ENCODE data around the gene NAPG.

The NAPG gene

DNA sequence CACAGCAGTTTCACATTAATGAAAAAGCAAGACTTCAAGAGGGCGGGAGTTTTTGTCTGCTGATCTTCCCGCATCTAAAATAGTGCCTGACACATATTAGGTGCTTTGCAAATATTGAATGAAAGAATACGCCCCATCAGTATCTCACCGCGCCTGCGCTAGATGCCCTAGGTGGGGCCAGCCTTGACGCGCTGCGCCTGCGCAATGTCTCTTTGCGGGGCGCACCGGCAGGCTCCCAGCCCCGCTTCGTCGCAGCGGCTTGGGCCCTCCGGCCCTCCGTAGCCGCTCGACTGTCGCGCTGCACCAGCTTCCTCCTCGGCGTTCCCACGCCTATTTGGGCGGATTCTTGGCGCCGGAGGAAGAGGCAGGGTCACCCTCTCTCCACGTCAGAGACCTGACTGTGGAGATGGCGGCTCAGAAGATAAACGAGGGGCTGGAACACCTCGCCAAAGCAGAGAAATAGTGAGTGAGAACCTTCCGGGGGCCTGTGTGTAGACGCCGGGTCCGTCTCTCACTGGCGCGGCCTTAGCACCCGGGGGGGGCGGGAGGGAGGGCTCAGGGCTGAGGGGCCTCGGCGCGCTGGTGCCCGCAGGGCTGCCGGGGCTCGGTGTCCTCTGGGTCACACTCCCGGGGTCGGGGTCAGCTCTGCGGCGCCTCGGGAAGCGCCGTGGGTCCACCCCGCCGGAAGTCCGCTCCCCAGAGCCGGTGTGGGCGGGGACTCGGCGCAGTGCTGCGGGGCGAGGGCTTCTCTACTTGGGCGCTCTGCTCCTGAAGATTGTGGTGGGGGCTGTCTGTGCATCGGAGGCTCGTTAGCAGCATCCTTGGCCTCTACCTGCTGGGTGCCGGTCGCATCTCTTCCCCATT is at the start of gene NAPG:
Gene NAPG, plus strand, starts transcription at position 331 of the 864 bp plus-strand sequence. Its CDS starts 76 bp downstream, at position 407.
- H3K27ac ChIP-seq (ENCODE audit: low read depth, low read length): peak within 1 kb of the TSS; percentile 74
- peaks cover 14 to 17% of the 10 kb centered on the region in 2 donors for H3K4me1 ChIP-seq (ENCODE audit: control insufficient read depth in 1 of 2, insufficient read depth in 2 of 2, low read length in 2 of 2)
- H3K36me3 ChIP-seq (ENCODE audit: control insufficient read depth in 1 of 2, insufficient read depth in 2 of 2, low read length in 2 of 2): no peaks in the 10 kb centered on the region
- H3K4me3 ChIP-seq (ENCODE audit: low read depth in 1 of 2, low read length in 2 of 2): peak within 1 kb of the TSS; percentile 94 to 98
- H3K9ac ChIP-seq (ENCODE audit: low read depth in 1 of 2, low read length in 2 of 2): peak within 1 kb of the TSS; percentile 76 to 87
- H3K27me3 ChIP-seq (ENCODE audit: control insufficient read depth in 1 of 2, insufficient read depth in 2 of 2, low read length in 2 of 2): no peaks in the 10 kb centered on the region
- no peaks in the 10 kb centered on the region for H3K9me3 ChIP-seq (ENCODE audit: control insufficient read depth in 1 of 2, low read length in 2 of 2)

DNA sequence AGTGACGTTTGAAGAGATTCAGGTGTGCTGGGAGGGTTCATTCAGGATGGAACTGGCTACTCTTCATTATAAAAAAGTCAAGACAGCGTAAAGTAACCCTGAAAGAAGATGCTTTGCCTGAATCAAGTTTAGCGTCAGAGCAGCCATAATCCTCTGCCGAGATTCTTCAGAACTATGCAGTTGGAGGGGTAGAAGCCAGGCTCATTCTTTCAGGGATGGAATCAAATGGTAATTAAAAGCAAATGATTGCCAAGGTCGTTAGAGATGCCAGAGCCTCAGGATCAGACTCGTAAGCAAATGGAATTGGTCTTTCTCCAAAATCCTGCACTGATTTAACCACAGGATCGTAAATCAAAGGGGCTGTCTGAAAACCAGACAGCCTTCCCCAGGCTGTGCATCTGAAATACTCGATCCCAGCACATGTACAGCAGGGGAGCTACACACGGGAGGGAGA is 49.5 kb upstream of the NAPG start:
- Histone ChIP-seq H3K4me1 (ENCODE audit: control insufficient read depth in 1 of 2, insufficient read depth in 2 of 2, low read length in 2 of 2) (peaks cover 0 to 5% of the 10 kb centered on the region in 2 donors), H3K9ac (ENCODE audit: low read depth in 1 of 2, low read length in 2 of 2) (no peak overlapping the region), H3K4me3 (ENCODE audit: low read depth in 1 of 2, low read length in 2 of 2) (no peak overlapping the region), H3K36me3 (ENCODE audit: control insufficient read depth in 1 of 2, insufficient read depth in 2 of 2, low read length in 2 of 2) (no peaks in the 10 kb centered on the region), H3K27me3 (ENCODE audit: control insufficient read depth in 1 of 2, insufficient read depth in 2 of 2, low read length in 2 of 2) (no peaks in the 10 kb centered on the region), H3K9me3 (ENCODE audit: control insufficient read depth in 1 of 2, low read length in 2 of 2) (no peaks in the 10 kb centered on the region), H3K27ac (ENCODE audit: low read depth, low read length) (no peak overlapping the region)

- Histone ChIP-seq H3K4me1 (ENCODE audit: control insufficient read depth in 1 of 2, insufficient read depth in 2 of 2, low read length in 2 of 2) (peaks cover 0 to 5% of the 10 kb centered on the region in 2 donors), H3K27me3 (ENCODE audit: control insufficient read depth in 1 of 2, insufficient read depth in 2 of 2, low read length in 2 of 2) (no peaks in the 10 kb centered on the region), H3K9ac (ENCODE audit: low read depth in 1 of 2, low read length in 2 of 2) (no peak overlapping the region), H3K4me3 (ENCODE audit: low read depth in 1 of 2, low read length in 2 of 2) (no peak overlapping the region), H3K36me3 (ENCODE audit: control insufficient read depth in 1 of 2, insufficient read depth in 2 of 2, low read length in 2 of 2) (no peaks in the 10 kb centered on the region), H3K27ac (ENCODE audit: low read depth, low read length) (no peak overlapping the region), H3K9me3 (ENCODE audit: control insufficient read depth in 1 of 2, low read length in 2 of 2) (no peaks in the 10 kb centered on the region)
Observed at GRCh38 chr18:10477121-10477862, 48.5 kb upstream of the NAPG start.

DNA sequence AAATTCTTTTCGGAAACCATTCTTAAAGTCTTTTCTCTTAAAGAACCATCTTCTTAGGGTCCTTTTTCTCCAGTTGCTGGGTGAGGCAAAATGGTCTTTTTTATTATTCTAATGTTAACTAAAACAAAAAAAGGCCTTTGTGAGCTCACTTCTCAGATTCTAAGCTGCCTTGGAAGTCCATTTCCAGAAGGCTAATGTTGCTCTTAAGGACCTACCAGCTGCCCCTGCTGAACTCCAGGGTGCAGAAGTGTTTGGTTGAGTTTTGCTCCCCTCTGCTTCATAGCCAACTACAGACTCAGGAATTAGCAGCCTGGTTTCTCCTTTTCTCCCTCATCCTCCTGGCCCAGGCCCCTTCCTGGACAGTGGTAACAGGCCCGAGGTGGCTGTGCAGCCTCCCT is 48.0 kb upstream of the NAPG start:
- no peak overlapping the region for H3K27ac ChIP-seq (ENCODE audit: low read depth, low read length)
- peaks cover 0 to 8% of the 10 kb centered on the region in 2 donors for H3K4me1 ChIP-seq (ENCODE audit: control insufficient read depth in 1 of 2, insufficient read depth in 2 of 2, low read length in 2 of 2)
- H3K4me3 ChIP-seq (ENCODE audit: low read depth in 1 of 2, low read length in 2 of 2): no peak overlapping the region
- H3K27me3 ChIP-seq (ENCODE audit: control insufficient read depth in 1 of 2, insufficient read depth in 2 of 2, low read length in 2 of 2): no peaks in the 10 kb centered on the region
- H3K9ac ChIP-seq (ENCODE audit: low read depth in 1 of 2, low read length in 2 of 2): no peak overlapping the region
- H3K9me3 ChIP-seq (ENCODE audit: control insufficient read depth in 1 of 2, low read length in 2 of 2): no peaks in the 10 kb centered on the region
- no peaks in the 10 kb centered on the region for H3K36me3 ChIP-seq (ENCODE audit: control insufficient read depth in 1 of 2, insufficient read depth in 2 of 2, low read length in 2 of 2)

GRCh38 chr18:10481831-10482230 is 44.0 kb upstream of the NAPG start:
- no peaks in the 10 kb centered on the region for H3K9me3 ChIP-seq (ENCODE audit: control insufficient read depth in 1 of 2, low read length in 2 of 2)

DNA sequence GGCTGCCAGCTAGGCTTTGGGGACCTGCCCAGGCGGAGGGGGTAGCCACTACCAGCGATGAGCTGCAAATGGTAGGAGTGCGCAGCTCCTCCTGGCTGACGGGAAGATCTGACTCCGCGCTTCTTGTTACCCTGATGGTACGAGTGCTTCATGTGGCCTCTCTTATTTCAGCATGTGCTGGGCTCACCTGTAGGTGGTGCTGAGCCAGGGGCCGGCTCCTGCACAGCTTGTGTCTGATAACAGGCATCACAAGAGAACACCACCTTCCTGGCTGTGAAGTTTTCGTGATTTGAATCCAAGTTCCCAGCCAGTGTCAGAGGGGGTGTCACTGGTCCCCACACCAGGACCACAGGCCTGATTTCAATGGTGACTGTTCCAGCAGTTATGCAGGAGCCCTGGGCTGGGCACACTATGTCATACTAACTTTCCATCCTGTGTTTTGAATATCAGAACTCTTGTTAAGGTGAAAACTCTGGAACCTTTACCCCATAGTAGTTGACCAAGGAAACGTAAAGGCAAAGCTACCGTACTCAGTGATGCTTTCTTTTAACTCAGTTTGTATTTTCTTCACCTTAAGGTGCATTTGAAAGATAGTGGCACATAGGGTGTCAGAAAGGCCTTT is 43.4 kb upstream of the NAPG start:
- Histone ChIP-seq H3K27me3 (ENCODE audit: control insufficient read depth in 1 of 2, insufficient read depth in 2 of 2, low read length in 2 of 2) (no peaks in the 10 kb centered on the region), H3K27ac (ENCODE audit: low read depth, low read length) (no peak overlapping the region), H3K36me3 (ENCODE audit: control insufficient read depth in 1 of 2, insufficient read depth in 2 of 2, low read length in 2 of 2) (peaks cover 0 to 4% of the 10 kb centered on the region in 2 donors), H3K9ac (ENCODE audit: low read depth in 1 of 2, low read length in 2 of 2) (no peak overlapping the region), H3K9me3 (ENCODE audit: control insufficient read depth in 1 of 2, low read length in 2 of 2) (no peaks in the 10 kb centered on the region), H3K4me3 (ENCODE audit: low read depth in 1 of 2, low read length in 2 of 2) (no peak overlapping the region), H3K4me1 (ENCODE audit: control insufficient read depth in 1 of 2, insufficient read depth in 2 of 2, low read length in 2 of 2) (peaks cover 0 to 3% of the 10 kb centered on the region in 2 donors)

More at GRCh38 chr18:10481831-10482230, 44.0 kb upstream of the NAPG start:
- Histone ChIP-seq H3K9ac (ENCODE audit: low read depth in 1 of 2, low read length in 2 of 2) (no peak overlapping the region), H3K27me3 (ENCODE audit: control insufficient read depth in 1 of 2, insufficient read depth in 2 of 2, low read length in 2 of 2) (no peaks in the 10 kb centered on the region), H3K27ac (ENCODE audit: low read depth, low read length) (no peak overlapping the region), H3K4me3 (ENCODE audit: low read depth in 1 of 2, low read length in 2 of 2) (no peak overlapping the region), H3K4me1 (ENCODE audit: control insufficient read depth in 1 of 2, insufficient read depth in 2 of 2, low read length in 2 of 2) (peaks cover 0 to 5% of the 10 kb centered on the region in 2 donors), H3K36me3 (ENCODE audit: control insufficient read depth in 1 of 2, insufficient read depth in 2 of 2, low read length in 2 of 2) (peaks cover 0 to 4% of the 10 kb centered on the region in 2 donors)

DNA sequence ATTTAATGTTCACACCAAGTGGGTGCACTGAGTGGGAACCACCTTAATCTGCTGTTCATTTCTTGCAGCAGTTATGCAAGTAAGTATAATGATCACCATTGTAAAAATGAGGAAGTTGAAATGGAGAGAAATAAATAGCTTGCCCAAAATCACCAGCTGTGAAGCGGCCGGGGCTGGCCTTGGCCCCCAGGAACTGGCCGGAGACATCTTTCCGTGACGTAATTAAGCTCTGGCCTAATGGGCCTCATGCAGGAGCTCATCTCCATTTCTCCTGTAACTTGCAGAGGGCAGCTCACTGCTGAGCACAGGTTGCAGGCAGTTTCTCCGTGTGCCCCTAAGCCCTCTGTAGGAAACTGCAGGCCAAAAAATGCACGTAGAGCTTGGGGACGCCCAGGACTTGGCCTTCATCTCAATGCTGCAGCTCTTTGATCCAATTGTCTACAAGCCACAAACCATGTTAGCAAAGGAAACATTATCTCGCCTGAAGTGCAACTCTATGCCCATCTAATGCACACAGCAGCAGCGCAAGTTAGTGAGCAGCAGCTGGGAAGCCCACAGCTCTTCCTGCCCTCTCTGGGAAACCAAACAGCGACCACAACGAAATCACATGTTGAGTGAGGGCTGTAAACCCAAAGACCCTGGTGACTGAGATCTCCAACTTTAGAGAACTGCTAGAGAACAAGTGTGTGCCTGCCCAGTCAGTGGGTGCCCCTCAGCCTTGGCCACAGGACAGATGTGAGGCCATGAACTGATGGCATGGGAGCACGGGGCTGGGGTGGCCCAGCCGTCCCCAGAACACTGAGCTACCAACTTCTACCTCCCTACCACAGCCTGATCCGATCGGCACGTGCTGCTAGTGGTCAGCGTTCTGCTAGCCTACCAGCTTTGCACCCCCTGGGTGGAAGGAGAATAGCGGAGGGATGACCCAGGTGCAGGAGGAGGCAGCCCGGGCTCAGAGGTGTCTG is 42.6 kb upstream of the NAPG start:
- Histone ChIP-seq H3K27ac (ENCODE audit: low read depth, low read length) (no peak overlapping the region), H3K9me3 (ENCODE audit: control insufficient read depth in 1 of 2, low read length in 2 of 2) (no peaks in the 10 kb centered on the region), H3K36me3 (ENCODE audit: control insufficient read depth in 1 of 2, insufficient read depth in 2 of 2, low read length in 2 of 2) (peaks cover 0 to 4% of the 10 kb centered on the region in 2 donors), H3K27me3 (ENCODE audit: control insufficient read depth in 1 of 2, insufficient read depth in 2 of 2, low read length in 2 of 2) (no peaks in the 10 kb centered on the region), H3K4me1 (ENCODE audit: control insufficient read depth in 1 of 2, insufficient read depth in 2 of 2, low read length in 2 of 2) (peaks cover 0 to 3% of the 10 kb centered on the region in 2 donors), H3K9ac (ENCODE audit: low read depth in 1 of 2, low read length in 2 of 2) (no peak overlapping the region), H3K4me3 (ENCODE audit: low read depth in 1 of 2, low read length in 2 of 2) (no peak overlapping the region)

GRCh38 chr18:10485475-10485874 is 40.4 kb upstream of the NAPG start:
- Histone ChIP-seq H3K27ac (ENCODE audit: low read depth, low read length) (no peak overlapping the region), H3K9ac (ENCODE audit: low read depth in 1 of 2, low read length in 2 of 2) (no peak overlapping the region), H3K4me1 (ENCODE audit: control insufficient read depth in 1 of 2, insufficient read depth in 2 of 2, low read length in 2 of 2) (peaks cover 0 to 3% of the 10 kb centered on the region in 2 donors), H3K4me3 (ENCODE audit: low read depth in 1 of 2, low read length in 2 of 2) (no peak overlapping the region), H3K27me3 (ENCODE audit: control insufficient read depth in 1 of 2, insufficient read depth in 2 of 2, low read length in 2 of 2) (no peaks in the 10 kb centered on the region), H3K9me3 (ENCODE audit: control insufficient read depth in 1 of 2, low read length in 2 of 2) (no peaks in the 10 kb centered on the region), H3K36me3 (ENCODE audit: control insufficient read depth in 1 of 2, insufficient read depth in 2 of 2, low read length in 2 of 2) (peaks cover 0 to 4% of the 10 kb centered on the region in 2 donors)

GRCh38 chr18:10486362-10486761 is 39.5 kb upstream of the NAPG start:
- Histone ChIP-seq H3K4me3 (ENCODE audit: low read depth in 1 of 2, low read length in 2 of 2) (no peak overlapping the region), H3K36me3 (ENCODE audit: control insufficient read depth in 1 of 2, insufficient read depth in 2 of 2, low read length in 2 of 2) (peaks cover 0 to 4% of the 10 kb centered on the region in 2 donors), H3K9ac (ENCODE audit: low read depth in 1 of 2, low read length in 2 of 2) (no peak overlapping the region), H3K27me3 (ENCODE audit: control insufficient read depth in 1 of 2, insufficient read depth in 2 of 2, low read length in 2 of 2) (no peaks in the 10 kb centered on the region), H3K4me1 (ENCODE audit: control insufficient read depth in 1 of 2, insufficient read depth in 2 of 2, low read length in 2 of 2) (peaks cover 0 to 3% of the 10 kb centered on the region in 2 donors), H3K9me3 (ENCODE audit: control insufficient read depth in 1 of 2, low read length in 2 of 2) (no peaks in the 10 kb centered on the region), H3K27ac (ENCODE audit: low read depth, low read length) (no peak overlapping the region)
